GM19328 (cell line): ENCODE measurements around the gene COX7B.
"Not testable (repeated sequence)": the region's sequence is repeated elsewhere in the genome, so short reads cannot be mapped to it uniquely, and the experiment has no call there.

Experiments used
- ATAC-seq: cut with Tn5 transposase; IDR thresholded peaks from one replicate; pipeline ENCODE4 v1.9.1; 2021; ENCODE audit warnings: mild to moderate bottlenecking, moderate library complexity; ENCODE audit not compliant: unreplicated experiment

Gene COX7B

GRCh38 chrX:77945031-77945430 lies 45.8 kb downstream of the COX7B start:
- not testable (repeated sequence) for ATAC-seq

GRCh38 chrX:77945910-77946545 lies 46.8 kb downstream of the COX7B start:
- no peak for ATAC-seq

GRCh38 chrX:77946571-77946970 lies 47.3 kb downstream of the COX7B start:
- no peak for ATAC-seq

- no peak for ATAC-seq
Observed at GRCh38 chrX:77949840-77950239, 50.6 kb downstream of the COX7B start.

- ATAC-seq, result no peak
Observed at GRCh38 chrX:77952173-77952572, 52.9 kb downstream of the COX7B start.

GRCh38 chrX:77953302-77953701 lies 54.0 kb downstream of the COX7B start:
- ATAC-seq, result no peak

- ATAC-seq, result no peak
Observed at GRCh38 chrX:77953708-77954107, 54.4 kb downstream of the COX7B start.
